ENCODE measurements around the gene RASSF5.

- TF ChIP-seq ILK (tag; IDR thresholded peaks at IDR 0.05; ENCODE audit: borderline replicate concordance, low read depth), result no peak
- no peak for TF ChIP-seq ZFX (CRISPR knock-in tag; IDR thresholded peaks at IDR 0.05)
- no peak for TF ChIP-seq CTCF (IDR thresholded peaks at IDR 0.05 in 2 of 3, conservative IDR thresholded peaks at IDR 0.05 in 1 of 3; ENCODE audit: insufficient read depth in 2 of 3, low read depth in 1 of 3, low read length in 3 of 3)
- TF ChIP-seq, protein P1, sequence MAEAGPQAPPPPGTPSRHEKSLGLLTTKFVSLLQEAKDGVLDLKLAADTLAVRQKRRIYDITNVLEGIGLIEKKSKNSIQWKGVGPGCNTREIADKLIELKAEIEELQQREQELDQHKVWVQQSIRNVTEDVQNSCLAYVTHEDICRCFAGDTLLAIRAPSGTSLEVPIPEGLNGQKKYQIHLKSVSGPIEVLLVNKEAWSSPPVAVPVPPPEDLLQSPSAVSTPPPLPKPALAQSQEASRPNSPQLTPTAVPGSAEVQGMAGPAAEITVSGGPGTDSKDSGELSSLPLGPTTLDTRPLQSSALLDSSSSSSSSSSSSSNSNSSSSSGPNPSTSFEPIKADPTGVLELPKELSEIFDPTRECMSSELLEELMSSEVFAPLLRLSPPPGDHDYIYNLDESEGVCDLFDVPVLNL (CRISPR knock-in tag; IDR thresholded peaks at IDR 0.05; ENCODE audit: low read depth), result no peak
- TF ChIP-seq, protein P2, sequence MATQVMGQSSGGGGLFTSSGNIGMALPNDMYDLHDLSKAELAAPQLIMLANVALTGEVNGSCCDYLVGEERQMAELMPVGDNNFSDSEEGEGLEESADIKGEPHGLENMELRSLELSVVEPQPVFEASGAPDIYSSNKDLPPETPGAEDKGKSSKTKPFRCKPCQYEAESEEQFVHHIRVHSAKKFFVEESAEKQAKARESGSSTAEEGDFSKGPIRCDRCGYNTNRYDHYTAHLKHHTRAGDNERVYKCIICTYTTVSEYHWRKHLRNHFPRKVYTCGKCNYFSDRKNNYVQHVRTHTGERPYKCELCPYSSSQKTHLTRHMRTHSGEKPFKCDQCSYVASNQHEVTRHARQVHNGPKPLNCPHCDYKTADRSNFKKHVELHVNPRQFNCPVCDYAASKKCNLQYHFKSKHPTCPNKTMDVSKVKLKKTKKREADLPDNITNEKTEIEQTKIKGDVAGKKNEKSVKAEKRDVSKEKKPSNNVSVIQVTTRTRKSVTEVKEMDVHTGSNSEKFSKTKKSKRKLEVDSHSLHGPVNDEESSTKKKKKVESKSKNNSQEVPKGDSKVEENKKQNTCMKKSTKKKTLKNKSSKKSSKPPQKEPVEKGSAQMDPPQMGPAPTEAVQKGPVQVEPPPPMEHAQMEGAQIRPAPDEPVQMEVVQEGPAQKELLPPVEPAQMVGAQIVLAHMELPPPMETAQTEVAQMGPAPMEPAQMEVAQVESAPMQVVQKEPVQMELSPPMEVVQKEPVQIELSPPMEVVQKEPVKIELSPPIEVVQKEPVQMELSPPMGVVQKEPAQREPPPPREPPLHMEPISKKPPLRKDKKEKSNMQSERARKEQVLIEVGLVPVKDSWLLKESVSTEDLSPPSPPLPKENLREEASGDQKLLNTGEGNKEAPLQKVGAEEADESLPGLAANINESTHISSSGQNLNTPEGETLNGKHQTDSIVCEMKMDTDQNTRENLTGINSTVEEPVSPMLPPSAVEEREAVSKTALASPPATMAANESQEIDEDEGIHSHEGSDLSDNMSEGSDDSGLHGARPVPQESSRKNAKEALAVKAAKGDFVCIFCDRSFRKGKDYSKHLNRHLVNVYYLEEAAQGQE (IDR thresholded peaks at IDR 0.05; ENCODE audit: borderline replicate concordance), result no peak
- TF ChIP-seq, protein P2 (CRISPR knock-in tag; IDR thresholded peaks at IDR 0.05; ENCODE audit: low read depth), result no peak
Measured at GRCh38 chr1:206545351-206545750, 38.0 kb downstream of the RASSF5 start.

All from K562 (cell line).